Measurements from ENCODE around the gene TMEM134. TPM values are rescaled to one million over a fixed set of nuclear protein-coding genes. Genes with fewer than 3 reads are reported as not detected.

The TMEM134 gene
- total RNA-seq, 4 donors from 2014 or later, result 80.0 to 126 (median 86.1) TPM

DNA sequence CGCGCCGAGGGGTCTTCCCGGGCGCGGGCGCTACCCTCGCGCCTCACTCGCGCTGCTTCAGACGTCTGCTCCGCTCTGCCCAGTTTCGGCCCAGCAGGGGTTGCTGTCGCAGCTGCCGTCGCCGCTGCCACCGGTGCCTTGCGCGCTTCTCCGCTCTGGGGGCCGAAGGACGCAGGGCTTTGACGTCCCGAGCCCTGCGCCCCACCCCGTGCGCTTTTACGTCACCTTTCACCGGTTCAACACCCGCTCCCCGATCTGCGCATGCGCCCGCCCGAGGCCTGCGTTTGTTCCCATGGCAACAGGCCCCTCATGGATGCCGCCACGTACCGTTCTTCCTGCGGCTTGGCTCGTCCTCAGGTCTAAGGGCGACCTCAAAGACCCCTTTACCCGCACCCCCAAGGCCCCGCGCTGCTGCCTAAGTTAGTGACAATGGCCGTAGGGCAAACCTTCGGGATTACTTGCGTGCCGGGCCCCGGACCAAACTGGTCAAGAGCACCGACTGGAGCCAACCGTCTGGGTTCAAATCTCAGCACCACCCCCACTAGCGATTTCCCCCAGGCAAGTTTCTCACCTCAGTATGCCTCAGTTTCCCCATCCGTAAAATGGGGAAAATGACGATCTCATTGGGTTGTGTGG is 39.6 kb upstream of the TMEM134 start:
- no peaks in the 10 kb centered on the region for H3K9me3 ChIP-seq
- H3K27ac ChIP-seq, result peak overlapping the region; percentile 94 to 99 (median 97)
- DNase-seq, result peak; percentile 99 to 100 (median 100)
- no peaks in the 10 kb centered on the region for H3K27me3 ChIP-seq
- no peaks in the 10 kb centered on the region for H3K36me3 ChIP-seq
- TF ChIP-seq, protein P1, sequence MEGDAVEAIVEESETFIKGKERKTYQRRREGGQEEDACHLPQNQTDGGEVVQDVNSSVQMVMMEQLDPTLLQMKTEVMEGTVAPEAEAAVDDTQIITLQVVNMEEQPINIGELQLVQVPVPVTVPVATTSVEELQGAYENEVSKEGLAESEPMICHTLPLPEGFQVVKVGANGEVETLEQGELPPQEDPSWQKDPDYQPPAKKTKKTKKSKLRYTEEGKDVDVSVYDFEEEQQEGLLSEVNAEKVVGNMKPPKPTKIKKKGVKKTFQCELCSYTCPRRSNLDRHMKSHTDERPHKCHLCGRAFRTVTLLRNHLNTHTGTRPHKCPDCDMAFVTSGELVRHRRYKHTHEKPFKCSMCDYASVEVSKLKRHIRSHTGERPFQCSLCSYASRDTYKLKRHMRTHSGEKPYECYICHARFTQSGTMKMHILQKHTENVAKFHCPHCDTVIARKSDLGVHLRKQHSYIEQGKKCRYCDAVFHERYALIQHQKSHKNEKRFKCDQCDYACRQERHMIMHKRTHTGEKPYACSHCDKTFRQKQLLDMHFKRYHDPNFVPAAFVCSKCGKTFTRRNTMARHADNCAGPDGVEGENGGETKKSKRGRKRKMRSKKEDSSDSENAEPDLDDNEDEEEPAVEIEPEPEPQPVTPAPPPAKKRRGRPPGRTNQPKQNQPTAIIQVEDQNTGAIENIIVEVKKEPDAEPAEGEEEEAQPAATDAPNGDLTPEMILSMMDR (IDR thresholded peaks at IDR 0.05), result peak in 1 of 6 experiments; percentile 21
- peak; percentile 47 to 76 for TF ChIP-seq POLR2A (IDR thresholded peaks at IDR 0.05)
- peaks cover 0 to 45% (median 30%) of the 10 kb centered on the region in 4 donors for H3K4me1 ChIP-seq
- H3K4me3 ChIP-seq, result peak overlapping the region; percentile 70 to 87 (median 75)

DNA sequence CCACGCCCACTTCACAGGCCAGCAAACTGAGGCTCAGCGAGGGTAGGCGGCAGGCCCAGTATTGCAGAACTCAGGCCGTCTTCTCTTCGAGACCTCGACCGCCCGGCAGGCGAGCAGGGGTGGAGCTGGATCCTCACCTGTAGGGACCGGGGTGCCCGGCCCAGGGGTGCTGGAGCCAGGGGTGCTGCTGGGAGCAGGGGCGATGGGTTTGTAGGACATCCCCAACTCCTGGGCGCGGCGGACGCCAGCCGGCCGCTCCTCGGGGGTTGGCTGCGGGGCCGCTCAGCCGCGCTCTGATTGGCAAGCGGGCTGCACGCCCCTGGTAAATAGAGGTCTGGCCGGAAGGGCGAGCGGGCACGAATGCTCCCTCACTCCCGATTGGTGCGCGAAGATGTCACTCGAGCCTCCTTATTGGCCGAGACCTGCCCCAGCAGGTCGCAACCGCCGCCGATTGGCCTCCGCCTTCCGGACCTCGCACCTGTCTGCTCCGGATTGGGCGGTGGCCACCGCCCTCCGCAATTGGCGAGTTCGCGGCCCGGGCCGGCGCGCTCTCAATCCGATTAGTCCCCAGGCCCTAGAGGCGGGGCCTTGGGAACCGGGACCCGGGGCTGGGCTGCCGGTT is 38.9 kb upstream of the TMEM134 start, which contains the start of gene CDK2AP2:
Gene CDK2AP2, minus strand, starts transcription at position 299 of the 622 bp plus-strand sequence. Its CDS starts 80 bp downstream, at position 219.
- Histone ChIP-seq H3K27ac (peak within 1 kb of the TSS; percentile 94 to 99 (median 97)), H3K27me3 (no peaks in the 10 kb centered on the region), H3K4me1 (peaks cover 0 to 50% (median 34%) of the 10 kb centered on the region in 4 donors), H3K36me3 (no peaks in the 10 kb centered on the region), H3K4me3 (peak within 1 kb of the TSS; percentile 70 to 87 (median 75)), H3K9me3 (no peaks in the 10 kb centered on the region)
- TF ChIP-seq, protein P1 (IDR thresholded peaks at IDR 0.05), result peak in 3 of 6 experiments; percentile 0 to 27 (median 25)
- TF ChIP-seq POLR2A (IDR thresholded peaks at IDR 0.05), result peak; percentile 89 to 97
- DNase-seq, result peak; percentile 99 to 100 (median 99)

DNA sequence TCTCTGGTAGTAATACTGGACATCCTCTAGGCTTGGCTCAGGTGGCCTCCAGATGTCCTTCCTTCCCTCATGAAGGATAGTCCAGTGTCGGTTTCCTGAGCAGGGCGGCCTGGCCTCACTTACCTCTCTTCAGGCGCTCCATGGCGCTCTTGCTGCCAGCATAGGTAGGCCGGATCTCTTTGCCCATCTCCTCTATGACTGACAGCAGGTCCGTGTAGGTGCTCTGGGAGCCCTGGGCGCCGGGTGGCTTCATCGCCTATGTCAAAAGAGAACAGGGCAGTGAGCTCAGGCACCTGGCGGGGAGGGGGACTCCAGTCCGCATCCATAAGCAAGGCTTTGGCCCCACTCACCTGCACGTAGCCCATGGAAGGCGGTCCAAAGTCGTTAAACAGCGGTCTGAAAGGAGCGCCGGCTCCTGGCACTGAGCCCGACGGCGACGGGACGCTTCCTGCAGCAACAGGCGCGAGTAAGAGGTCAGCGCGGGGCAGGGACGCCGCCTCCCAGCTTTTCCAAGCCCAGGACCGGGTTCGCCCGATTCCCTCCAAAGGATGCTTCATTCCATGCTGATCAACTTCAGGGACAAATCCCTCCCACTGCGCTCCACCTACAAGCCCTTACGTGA is 38.3 kb upstream of the TMEM134 start:
- TF ChIP-seq, protein P1 (IDR thresholded peaks at IDR 0.05), result no peak
- no peak for TF ChIP-seq POLR2A (IDR thresholded peaks at IDR 0.05)
- no peak for DNase-seq
- H3K27me3 ChIP-seq, result no peaks in the 10 kb centered on the region
- peaks cover 0 to 50% (median 34%) of the 10 kb centered on the region in 4 donors for H3K4me1 ChIP-seq
- H3K9me3 ChIP-seq, result no peaks in the 10 kb centered on the region
- H3K27ac ChIP-seq, result peak overlapping the region; percentile 94 to 99 (median 97)
- H3K4me3 ChIP-seq, result peak overlapping the region; percentile 70 to 87 (median 75)
- peaks cover 0 to 5% (median 0%) of the 10 kb centered on the region in 3 donors for H3K36me3 ChIP-seq

DNA sequence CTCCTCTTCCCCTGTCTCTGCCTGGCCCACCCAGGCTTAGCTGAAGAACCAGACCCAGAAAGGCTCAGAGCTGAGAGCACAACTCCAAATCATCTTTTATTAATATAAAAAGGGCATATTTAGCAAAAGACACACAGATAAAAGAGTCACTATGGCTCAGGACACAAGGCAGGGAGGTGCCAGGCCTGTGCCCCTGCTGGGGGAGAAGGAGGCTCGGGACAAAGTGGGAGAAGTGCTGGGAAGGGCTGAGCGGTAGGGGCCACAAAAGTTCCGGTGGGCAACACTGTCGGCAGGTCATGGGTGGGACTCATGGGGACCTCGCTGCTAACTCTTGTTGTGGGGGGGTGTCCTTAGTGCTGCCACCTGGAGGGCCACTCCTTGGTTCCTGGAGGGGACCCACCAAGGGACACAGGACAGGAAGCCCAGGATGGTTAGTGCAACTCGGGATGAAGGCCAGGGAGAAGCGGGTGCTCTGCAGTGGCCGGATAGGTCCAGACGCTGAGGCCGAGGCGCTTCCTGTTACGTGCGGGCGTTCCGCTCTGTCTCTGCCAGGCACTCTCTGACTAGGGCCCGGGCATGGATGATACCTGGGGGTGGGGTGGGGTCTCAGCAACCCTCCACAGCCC is 37.5 kb upstream of the TMEM134 start:
- Histone ChIP-seq H3K36me3 (peaks cover 0 to 13% (median 0%) of the 10 kb centered on the region in 3 donors), H3K9me3 (no peaks in the 10 kb centered on the region), H3K4me3 (peak overlapping the region in 3 of 4 donors; percentile 74 to 78 (median 76)), H3K27ac (peak overlapping the region; percentile 94 to 99 (median 97)), H3K4me1 (peaks cover 0 to 50% (median 34%) of the 10 kb centered on the region in 4 donors), H3K27me3 (no peaks in the 10 kb centered on the region)
- TF ChIP-seq POLR2A (IDR thresholded peaks at IDR 0.05), result no peak
- TF ChIP-seq, protein P1 (IDR thresholded peaks at IDR 0.05), result no peak
- DNase-seq, result no peak

Data from Peyer's patch (tissue), 4 donors.